GM21576 (cell line): ENCODE data around the gene PARP6.
"Not testable (repeated sequence)": the region's sequence is repeated elsewhere in the genome, so short reads cannot be mapped to it uniquely, and the experiment has no call there.

Source experiments
- ATAC-seq: cut with Tn5 transposase; IDR thresholded peaks from one replicate; pipeline ENCODE4 v1.9.1; 2021; ENCODE audit warnings: mild to moderate bottlenecking, moderate library complexity; ENCODE audit not compliant: unreplicated experiment

The PARP6 gene

GRCh38 chr15:72281713-72282112 lies 9.4 kb upstream of the PARP6 start:
- ATAC-seq = no peak

GRCh38 chr15:72280751-72281150 lies 8.4 kb upstream of the PARP6 start:
- ATAC-seq = no peak

- ATAC-seq = no peak
These were observed 6.4 kb upstream of the PARP6 start for GRCh38 chr15:72278737-72279136.

DNA sequence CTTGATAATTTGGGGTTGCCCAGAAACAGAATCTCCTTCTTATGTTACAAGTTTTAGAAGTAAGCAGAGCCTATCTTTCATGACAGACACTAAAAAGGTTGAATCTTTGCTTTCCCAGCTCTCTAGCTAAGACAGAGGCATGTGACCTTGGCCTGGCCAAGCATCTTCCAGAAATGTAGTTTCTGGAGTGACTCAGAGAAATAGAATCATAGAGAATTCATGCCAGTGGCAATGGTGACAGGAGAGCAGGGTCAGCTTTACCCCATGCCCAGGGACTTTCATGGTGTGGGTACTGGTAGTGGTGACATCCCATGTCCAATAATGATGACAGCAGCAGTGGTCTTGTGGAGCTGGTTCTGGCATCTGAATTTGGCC lies 4.0 kb upstream of the PARP6 start:
- ATAC-seq = no peak

GRCh38 chr15:72275635-72276325 lies 3.4 kb upstream of the PARP6 start:
- ATAC-seq = not testable (repeated sequence)

GRCh38 chr15:72272997-72273352 lies 621 bp upstream of the PARP6 start:
- no peak for ATAC-seq

GRCh38 chr15:72271895-72272212 lies 500 bp downstream of the PARP6 start:
- ATAC-seq = peak; percentile 13

DNA sequence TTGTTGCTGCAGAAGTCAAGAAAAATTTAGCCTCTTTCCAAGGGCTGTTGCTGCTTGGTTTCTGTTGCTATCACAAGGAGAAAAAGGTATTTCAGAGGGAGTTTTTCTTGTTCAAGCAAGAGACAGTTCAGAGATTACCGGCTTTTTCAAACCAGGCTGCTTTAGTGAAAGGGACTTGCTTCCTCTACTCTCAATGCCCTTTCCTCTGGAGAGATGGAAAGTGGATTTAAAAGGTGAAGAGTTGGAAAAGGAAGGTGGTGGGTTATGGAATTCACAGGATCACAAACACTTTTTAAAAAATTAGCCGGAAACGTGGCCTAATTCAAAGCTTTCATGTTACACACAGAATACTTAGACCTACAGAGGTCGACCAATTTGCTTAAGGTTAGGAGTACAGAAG lies 1.1 kb downstream of the PARP6 start:
- no peak for ATAC-seq

- no peak for ATAC-seq
These were observed 2.6 kb downstream of the PARP6 start for GRCh38 chr15:72269739-72270138.

DNA sequence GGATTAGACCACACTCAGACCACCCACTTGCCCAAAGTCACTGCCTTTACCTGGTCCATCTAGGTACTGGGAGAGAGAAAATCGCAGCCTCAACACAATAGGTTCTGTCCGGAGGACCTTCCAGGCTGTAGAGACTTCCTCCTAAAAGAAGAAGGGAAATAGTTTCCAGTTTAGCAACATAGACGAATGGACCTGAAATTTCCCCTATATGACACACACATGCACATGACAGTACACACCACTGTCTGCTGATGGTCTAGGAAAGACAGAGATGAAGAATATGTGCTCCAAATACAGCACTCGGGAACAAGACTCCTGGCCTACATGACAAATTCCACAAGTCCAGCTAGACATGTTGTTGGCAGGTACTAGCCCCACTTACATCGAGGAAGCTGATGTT lies 7.3 kb downstream of the PARP6 start:
- no peak for ATAC-seq

DNA sequence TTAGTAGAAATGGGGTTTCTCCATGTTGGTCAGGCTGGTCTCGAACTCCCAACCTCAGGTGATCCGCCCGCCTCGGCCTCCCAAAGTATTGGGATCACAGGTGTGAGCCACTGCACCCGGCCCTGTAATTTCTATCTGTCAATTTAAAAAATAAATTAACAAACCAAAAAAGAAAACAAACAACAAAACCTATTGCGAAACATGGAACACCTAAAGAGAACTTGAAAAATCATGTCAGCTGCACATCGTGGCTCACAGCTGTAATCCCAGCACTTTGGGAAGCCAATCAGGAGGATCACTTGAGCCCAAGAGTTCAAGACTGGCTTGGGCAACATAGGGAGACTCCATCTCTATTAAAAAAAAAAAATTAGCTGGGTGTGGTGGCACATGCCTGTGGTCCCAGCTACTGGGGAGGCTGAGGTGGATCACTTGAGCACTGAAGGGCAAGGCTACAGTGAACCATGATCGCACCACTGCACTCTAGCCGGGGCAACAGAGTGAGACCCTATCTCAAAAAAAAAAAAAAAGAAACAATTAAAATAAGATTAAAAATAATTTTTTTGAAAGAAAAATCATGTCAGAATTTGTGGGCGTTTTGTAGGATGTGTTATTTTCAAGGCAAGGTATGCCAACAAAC lies 19.6 kb downstream of the PARP6 start:
- no peak for ATAC-seq

- no peak for ATAC-seq
These were observed 23.1 kb downstream of the PARP6 start for GRCh38 chr15:72249142-72249810.

DNA sequence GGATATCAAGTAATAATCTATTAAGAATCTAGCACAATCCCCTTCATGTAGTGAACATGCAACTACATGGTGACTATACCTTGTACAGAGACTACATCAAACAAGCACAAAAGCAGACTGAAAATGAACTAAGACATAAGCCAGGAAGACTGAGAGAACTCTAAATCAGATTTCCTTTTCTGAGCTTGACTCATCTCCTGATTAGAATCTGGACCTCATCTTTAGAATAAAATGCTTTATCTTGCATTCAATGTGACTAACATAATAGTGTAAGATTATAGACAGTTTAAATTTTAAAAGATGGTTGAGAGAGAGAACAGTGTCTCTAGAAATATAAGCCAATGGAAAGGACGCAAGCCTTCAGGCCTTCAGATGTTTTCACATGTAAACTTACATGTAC lies 23.8 kb downstream of the PARP6 start:
- no peak for ATAC-seq

GRCh38 chr15:72242775-72243370 lies 29.5 kb downstream of the PARP6 start:
- no peak for ATAC-seq

GRCh38 chr15:72239652-72240051 lies 32.7 kb downstream of the PARP6 start:
- ATAC-seq = no peak

DNA sequence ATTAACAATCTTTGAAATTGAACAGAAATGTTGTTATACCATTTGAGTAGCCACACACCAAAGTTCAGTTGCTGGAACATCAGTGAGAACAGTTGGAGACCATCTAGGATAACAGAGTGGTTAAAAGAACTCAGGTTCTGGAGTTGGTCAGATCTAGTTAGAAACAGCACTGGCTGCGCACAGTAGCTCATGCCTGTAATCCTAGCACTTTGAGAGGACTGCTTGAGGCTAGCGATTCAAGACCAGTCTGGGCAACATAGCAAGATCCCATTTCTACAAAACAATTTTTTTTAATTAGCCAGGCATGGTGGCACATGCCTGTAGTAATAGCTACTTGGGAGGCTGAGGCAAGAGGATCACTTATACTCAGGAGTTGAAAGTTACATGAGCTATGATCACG lies 33.8 kb downstream of the PARP6 start:
- ATAC-seq = no peak

GRCh38 chr15:72237853-72238224 lies 34.5 kb downstream of the PARP6 start:
- ATAC-seq = no peak

DNA sequence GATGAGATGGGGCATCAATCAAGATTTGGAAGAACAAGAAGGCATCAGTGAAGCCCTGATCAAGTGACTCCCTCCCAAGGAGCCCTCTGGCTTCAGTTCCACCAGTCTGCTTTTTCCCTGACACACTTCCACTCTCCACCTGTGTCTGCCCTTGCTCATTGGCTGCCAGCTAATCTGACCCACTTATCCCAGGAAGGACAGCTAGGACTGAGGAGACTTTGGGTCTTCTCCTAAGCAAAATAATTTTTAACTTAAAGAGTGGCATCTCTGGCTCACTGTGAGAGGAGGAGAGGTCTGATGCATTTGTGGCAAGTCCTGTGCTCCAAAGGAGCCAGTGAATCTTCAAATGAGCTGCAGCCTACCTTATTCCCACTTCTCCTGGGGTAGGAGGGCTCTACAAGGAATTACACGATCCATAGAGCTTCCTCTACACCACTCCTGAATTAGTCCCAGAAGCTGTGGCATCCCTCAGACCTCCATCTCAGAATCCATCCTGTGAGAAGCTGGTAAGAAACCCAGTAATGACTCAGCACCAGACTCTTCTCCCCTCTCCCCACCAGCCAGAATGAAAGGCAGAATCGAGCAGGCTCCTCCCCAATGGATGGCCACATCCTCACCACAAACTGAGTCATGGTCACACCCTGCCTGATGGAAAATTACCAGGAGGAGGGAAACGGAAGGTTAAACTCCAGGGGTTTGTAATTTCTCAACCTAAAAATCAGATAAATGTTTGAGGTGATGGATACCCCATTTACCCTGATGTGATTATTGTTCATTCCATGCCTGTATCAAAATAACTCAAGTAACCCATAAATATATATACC lies 35.1 kb downstream of the PARP6 start:
- peak; percentile 55 for ATAC-seq

- no peak for ATAC-seq
These were observed 35.9 kb downstream of the PARP6 start for GRCh38 chr15:72236381-72237003.

DNA sequence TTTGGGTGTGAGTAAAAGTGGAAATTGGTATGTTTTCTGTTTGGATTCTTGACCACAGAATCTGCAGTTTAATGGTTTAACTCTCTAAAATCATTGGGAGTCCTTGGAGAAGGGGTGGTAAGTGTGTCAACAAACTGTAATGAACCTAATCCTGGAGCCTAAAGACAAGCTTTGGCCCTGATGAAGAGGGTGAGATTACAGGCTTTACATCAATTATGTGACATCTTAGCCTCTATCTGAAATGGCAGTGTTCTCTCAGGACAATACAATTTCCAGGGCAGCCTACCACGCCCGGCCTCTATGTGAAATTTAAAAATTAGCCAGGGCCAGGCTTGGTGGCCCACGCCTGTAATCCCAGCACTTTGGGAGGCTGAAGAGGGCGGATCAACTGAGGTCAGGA lies 37.1 kb downstream of the PARP6 start:
- ATAC-seq = no peak

- ATAC-seq = no peak
These were observed 38.6 kb downstream of the PARP6 start for GRCh38 chr15:72233769-72234168.
